ENCODE measurements around the gene UBE2E2.

DNA sequence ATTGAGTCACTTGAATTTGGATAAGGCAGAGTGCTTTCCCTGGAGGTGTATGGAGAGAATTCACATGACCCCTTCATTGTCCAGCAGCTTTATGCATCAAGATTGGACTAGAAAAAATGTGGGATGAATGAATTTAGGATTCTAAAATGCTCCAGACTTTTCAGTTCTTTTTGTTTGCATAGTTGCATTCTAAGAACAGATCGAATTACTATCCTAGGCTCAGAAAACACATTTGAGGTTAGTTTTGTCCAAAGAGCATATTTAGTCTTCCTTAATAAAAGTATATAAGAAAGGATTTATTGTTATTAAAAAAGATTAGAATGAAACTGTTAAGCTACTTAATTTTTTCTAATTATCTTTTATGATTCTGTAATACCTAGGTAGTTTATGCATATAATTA, 127.4 kb downstream of the UBE2E2 start:
- no peak for TF ChIP-seq POLR2AphosphoS5 (IDR thresholded peaks at IDR 0.05; ENCODE audit: low read depth, low read length)
- TF ChIP-seq ZNF274 (CRISPR knock-in tag; IDR thresholded peaks at IDR 0.05) = no peak
- no peak for TF ChIP-seq FOXA1 (IDR thresholded peaks at IDR 0.05)
- no peak for TF ChIP-seq FOXA1 (CRISPR knock-in tag; IDR thresholded peaks at IDR 0.05)
- TF ChIP-seq, protein P1, sequence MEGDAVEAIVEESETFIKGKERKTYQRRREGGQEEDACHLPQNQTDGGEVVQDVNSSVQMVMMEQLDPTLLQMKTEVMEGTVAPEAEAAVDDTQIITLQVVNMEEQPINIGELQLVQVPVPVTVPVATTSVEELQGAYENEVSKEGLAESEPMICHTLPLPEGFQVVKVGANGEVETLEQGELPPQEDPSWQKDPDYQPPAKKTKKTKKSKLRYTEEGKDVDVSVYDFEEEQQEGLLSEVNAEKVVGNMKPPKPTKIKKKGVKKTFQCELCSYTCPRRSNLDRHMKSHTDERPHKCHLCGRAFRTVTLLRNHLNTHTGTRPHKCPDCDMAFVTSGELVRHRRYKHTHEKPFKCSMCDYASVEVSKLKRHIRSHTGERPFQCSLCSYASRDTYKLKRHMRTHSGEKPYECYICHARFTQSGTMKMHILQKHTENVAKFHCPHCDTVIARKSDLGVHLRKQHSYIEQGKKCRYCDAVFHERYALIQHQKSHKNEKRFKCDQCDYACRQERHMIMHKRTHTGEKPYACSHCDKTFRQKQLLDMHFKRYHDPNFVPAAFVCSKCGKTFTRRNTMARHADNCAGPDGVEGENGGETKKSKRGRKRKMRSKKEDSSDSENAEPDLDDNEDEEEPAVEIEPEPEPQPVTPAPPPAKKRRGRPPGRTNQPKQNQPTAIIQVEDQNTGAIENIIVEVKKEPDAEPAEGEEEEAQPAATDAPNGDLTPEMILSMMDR (CRISPR knock-in tag; IDR thresholded peaks at IDR 0.05) = no peak
- TF ChIP-seq ZHX1 (CRISPR knock-in tag; IDR thresholded peaks at IDR 0.05; ENCODE audit: low read depth) = no peak

All from HepG2 (cell line).